BE2C (cell line): ENCODE results near the gene ZC3HAV1.
"Not testable (repeated sequence)": the region's sequence is repeated elsewhere in the genome, so short reads cannot be mapped to it uniquely, and the experiment has no call there.

Source experiments
- DNase-seq: peaks from one replicate; pipeline ENCODE4 v3.0.0-alpha.2; 2020
- H3K27me3 ChIP-seq: fragments of 250-450 bp; sonication (Bioruptor Pico); 2 replicates; pipeline ENCODE4 v1.5.1; 2020; ENCODE audit warnings: mild to moderate bottlenecking
- H3K36me3 ChIP-seq: fragments of 250-450 bp; sonication (Bioruptor Pico); 2 replicates; pipeline ENCODE4 v1.5.1; 2020; ENCODE audit warnings: mild to moderate bottlenecking
- H3K4me1 ChIP-seq: fragments of 250-450 bp; sonication (Bioruptor Pico); 2 replicates; pipeline ENCODE4 v1.5.1; 2020
- H3K4me3 ChIP-seq: 2 replicates; pipeline ENCODE4 v1.5.1; 2011; ENCODE audit warnings: low read depth, low read length
- H3K9me3 ChIP-seq: fragments of 250-450 bp; sonication (Bioruptor Pico); 2 replicates; pipeline ENCODE4 v1.5.1; 2020
- TF ChIP-seq, protein P1 (sequence below): IDR thresholded peaks from 2 replicates; pipeline ENCODE4 v1.5.1; 2012; ENCODE audit warnings: mild to moderate bottlenecking, low read depth, low read length

ZC3HAV1 gene

DNA sequence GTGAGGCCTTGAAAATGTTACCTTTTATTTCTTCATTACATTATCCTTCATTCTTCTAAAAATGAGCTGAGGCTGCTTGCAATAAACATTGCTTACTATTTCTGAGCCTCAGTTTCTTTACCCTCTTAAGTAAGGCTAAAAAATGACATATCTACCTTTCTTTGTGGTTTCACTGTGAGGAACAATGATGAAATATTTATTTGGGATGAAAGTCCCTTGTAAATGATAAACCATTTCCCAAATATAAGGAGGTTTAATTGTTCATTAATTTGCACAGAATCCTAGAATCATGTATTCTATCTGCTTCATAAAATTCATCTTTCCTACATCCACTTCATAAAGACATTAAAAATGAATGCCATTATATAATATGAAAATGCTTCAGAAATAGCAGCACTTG lies 27.9 kb downstream of the ZC3HAV1 start:
- Histone ChIP-seq H3K9me3 (no peaks in the 10 kb centered on the region), H3K4me1 (no peaks in the 10 kb centered on the region), H3K27me3 (no peaks in the 10 kb centered on the region), H3K36me3 (peaks cover 46% of the 10 kb centered on the region), H3K4me3 (no peak overlapping the region)
- TF ChIP-seq, protein P1, sequence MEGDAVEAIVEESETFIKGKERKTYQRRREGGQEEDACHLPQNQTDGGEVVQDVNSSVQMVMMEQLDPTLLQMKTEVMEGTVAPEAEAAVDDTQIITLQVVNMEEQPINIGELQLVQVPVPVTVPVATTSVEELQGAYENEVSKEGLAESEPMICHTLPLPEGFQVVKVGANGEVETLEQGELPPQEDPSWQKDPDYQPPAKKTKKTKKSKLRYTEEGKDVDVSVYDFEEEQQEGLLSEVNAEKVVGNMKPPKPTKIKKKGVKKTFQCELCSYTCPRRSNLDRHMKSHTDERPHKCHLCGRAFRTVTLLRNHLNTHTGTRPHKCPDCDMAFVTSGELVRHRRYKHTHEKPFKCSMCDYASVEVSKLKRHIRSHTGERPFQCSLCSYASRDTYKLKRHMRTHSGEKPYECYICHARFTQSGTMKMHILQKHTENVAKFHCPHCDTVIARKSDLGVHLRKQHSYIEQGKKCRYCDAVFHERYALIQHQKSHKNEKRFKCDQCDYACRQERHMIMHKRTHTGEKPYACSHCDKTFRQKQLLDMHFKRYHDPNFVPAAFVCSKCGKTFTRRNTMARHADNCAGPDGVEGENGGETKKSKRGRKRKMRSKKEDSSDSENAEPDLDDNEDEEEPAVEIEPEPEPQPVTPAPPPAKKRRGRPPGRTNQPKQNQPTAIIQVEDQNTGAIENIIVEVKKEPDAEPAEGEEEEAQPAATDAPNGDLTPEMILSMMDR, result no peak
- DNase-seq, result no peak

DNA sequence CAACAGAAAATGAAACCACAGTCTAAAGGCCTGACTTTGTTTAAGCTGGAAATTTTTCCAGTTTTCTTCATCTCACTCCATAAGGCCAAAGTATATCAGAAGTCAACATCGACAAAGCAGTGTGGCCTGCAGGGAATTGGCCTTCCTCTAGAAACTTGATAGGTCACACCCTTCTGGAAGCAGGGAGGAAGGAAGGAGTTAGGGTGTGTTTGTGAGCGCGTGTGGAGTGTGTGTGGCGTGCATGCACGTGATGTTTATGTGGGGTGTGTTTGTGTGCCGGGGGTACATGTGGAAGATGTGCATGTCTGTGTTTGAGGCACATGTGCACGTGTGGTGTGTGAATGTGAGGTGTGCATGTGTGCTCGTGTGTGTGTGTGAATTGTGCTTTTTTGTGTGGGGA lies 28.6 kb downstream of the ZC3HAV1 start:
- no peaks in the 10 kb centered on the region for H3K27me3 ChIP-seq
- H3K36me3 ChIP-seq, result peaks cover 51% of the 10 kb centered on the region
- no peak overlapping the region for H3K4me3 ChIP-seq
- DNase-seq, result no peak
- no peaks in the 10 kb centered on the region for H3K9me3 ChIP-seq
- H3K4me1 ChIP-seq, result no peaks in the 10 kb centered on the region
- TF ChIP-seq, protein P1, result no peak

- H3K36me3 ChIP-seq, result peaks cover 51% of the 10 kb centered on the region
Observed at GRCh38 chr7:139079861-139080260, 29.7 kb downstream of the ZC3HAV1 start.

GRCh38 chr7:139078911-139079310 lies 30.6 kb downstream of the ZC3HAV1 start:
- TF ChIP-seq, protein P1, result no peak
- Histone ChIP-seq H3K9me3 (no peaks in the 10 kb centered on the region), H3K36me3 (peaks cover 50% of the 10 kb centered on the region), H3K4me3 (no peak overlapping the region), H3K27me3 (no peaks in the 10 kb centered on the region), H3K4me1 (no peaks in the 10 kb centered on the region)
- DNase-seq, result no peak

More at GRCh38 chr7:139079861-139080260, 29.7 kb downstream of the ZC3HAV1 start:
- H3K4me1 ChIP-seq, result no peaks in the 10 kb centered on the region
- H3K4me3 ChIP-seq, result no peak overlapping the region
- no peak for DNase-seq
- no peaks in the 10 kb centered on the region for H3K9me3 ChIP-seq
- TF ChIP-seq, protein P1, result no peak
- H3K27me3 ChIP-seq, result no peaks in the 10 kb centered on the region

GRCh38 chr7:139078399-139078798 lies 31.1 kb downstream of the ZC3HAV1 start:
- H3K27me3 ChIP-seq, result no peaks in the 10 kb centered on the region
- H3K36me3 ChIP-seq, result peaks cover 55% of the 10 kb centered on the region
- no peak for DNase-seq
- TF ChIP-seq, protein P1, result no peak
- no peaks in the 10 kb centered on the region for H3K9me3 ChIP-seq
- H3K4me1 ChIP-seq, result no peaks in the 10 kb centered on the region
- H3K4me3 ChIP-seq, result no peak overlapping the region

DNA sequence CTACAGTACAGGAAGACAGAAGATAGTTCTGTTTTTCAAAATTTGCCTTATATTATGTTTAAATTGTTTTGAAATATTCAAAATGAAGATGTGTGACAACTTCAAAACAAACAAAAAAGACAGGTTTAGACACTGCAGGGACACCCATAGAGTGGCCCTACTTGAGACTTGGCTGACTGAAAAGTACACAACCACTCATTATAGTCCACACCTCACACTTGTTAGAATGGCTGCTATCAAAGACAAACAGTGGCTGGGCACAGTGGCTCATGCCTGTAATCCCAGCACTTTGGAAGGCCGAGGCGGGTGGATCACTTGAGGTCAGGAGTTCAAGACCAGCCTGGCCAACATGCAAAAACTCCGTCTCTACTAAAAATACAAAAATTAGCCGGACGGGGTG lies 31.8 kb downstream of the ZC3HAV1 start:
- not testable (repeated sequence) for DNase-seq, H3K4me3 ChIP-seq, H3K9me3 ChIP-seq, H3K4me1 ChIP-seq, H3K27me3 ChIP-seq
- H3K36me3 ChIP-seq, result peaks cover 54% of the 10 kb centered on the region
